T-cell (primary cell): ENCODE data around the gene LRRC52. TPM values are rescaled to one million over a fixed set of nuclear protein-coding genes. Genes with fewer than 3 reads are reported as not detected.

Experiments
- ATAC-seq, 4 experiments: fragments of 200-7000 bp in 3 of 4; fragments of 150-1000 bp in 1 of 4; cut with Tn5 transposase; replicated peaks in 1 of 4; 1 replicate in 3 of 4; 2 replicates in 1 of 4; pipeline ENCODE4 v1.10.0; 2021; ENCODE audit warnings: moderate library complexity in 3 of 4, mild to moderate bottlenecking in 2 of 4, moderate number of reproducible peaks in 1 of 4
- CTCF ChIA-PET, 2 donors: fragments of 300-600 bp; sonication (Branson Sonifier 250); formaldehyde crosslinking; loops; one replicate each; lab custom pipeline; 2022; ENCODE audit warnings: antibody characterized with exemption in 2 of 2; lab: Charles Lee
- POLR2A ChIA-PET, 2 donors: fragments of 300-600 bp; sonication (Branson Sonifier 250); formaldehyde crosslinking; loops; one replicate each; lab custom pipeline; 2022; ENCODE audit warnings: antibody characterized with exemption in 2 of 2; lab: Charles Lee
- DNase-seq, 35 experiments: peaks; one replicate each; pipeline versions ENCODE4 v3.0.0 to v3.0.0-alpha.2; 2013 to 2023
- H3K27ac ChIP-seq: one replicate; pipeline ENCODE4 v1.5.1; 2013; ENCODE audit warnings: low read length
- H3K27me3 ChIP-seq, 2 experiments: replicated peaks in 1 of 2; 1 replicate in 1 of 2; 2 replicates in 1 of 2; pipeline versions ENCODE4 v1.6.1 to v1.7.0; 2013; ENCODE audit warnings: low read length in 1 of 2, mixed read lengths in 1 of 2; ENCODE audit not compliant: control insufficient read depth in 2 of 2, insufficient read depth in 2 of 2; ENCODE audit errors: extremely low read depth in 1 of 2
- H3K36me3 ChIP-seq, 2 donors: 1 replicate in 1 of 2; 2 replicates in 1 of 2; pipeline versions ENCODE4 v1.6.1 to v1.7.0; 2013; ENCODE audit warnings: low read length in 1 of 2; ENCODE audit not compliant: control insufficient read depth in 2 of 2, insufficient read depth in 1 of 2; ENCODE audit errors: extremely low read depth in 1 of 2
- H3K4me1 ChIP-seq, 2 experiments: 1 replicate in 1 of 2; 2 replicates in 1 of 2; pipeline versions ENCODE4 v1.6.1 to v1.7.0; 2013; ENCODE audit warnings: low read length in 2 of 2, mixed read lengths in 1 of 2; ENCODE audit not compliant: insufficient read depth in 2 of 2, control insufficient read depth in 1 of 2; ENCODE audit errors: extremely low read depth in 1 of 2
- H3K4me3 ChIP-seq, 2 donors: 1 replicate in 1 of 2; 2 replicates in 1 of 2; pipeline versions ENCODE4 v1.5.1 to v1.7.0; 2013; ENCODE audit warnings: mild to moderate bottlenecking in 2 of 2, low read length in 1 of 2, moderate library complexity in 1 of 2; ENCODE audit not compliant: control insufficient read depth in 1 of 2; ENCODE audit errors: extremely low read depth in 1 of 2
- H3K9me3 ChIP-seq: 2 replicates; pipeline ENCODE4 v1.7.0; 2013
- H3K27ac Mint-ChIP-seq, 2 donors: one replicate each; pipeline ENCODE4 v1.8.0; 2020 to 2021; ENCODE audit warnings: mild to moderate bottlenecking in 2 of 2, mixed read lengths in 2 of 2
- H3K27me3 Mint-ChIP-seq, 2 donors: one replicate each; pipeline ENCODE4 v1.8.0; 2021 to 2022; ENCODE audit warnings: mixed read lengths in 2 of 2
- H3K36me3 Mint-ChIP-seq: one replicate; pipeline ENCODE4 v1.8.0; 2021; ENCODE audit warnings: mixed read lengths
- H3K4me1 Mint-ChIP-seq, 3 donors: one replicate each; pipeline ENCODE4 v1.8.0; 2020 to 2022; ENCODE audit warnings: mixed read lengths in 3 of 3, mild to moderate bottlenecking in 1 of 3
- H3K4me3 Mint-ChIP-seq, 3 donors: one replicate each; pipeline ENCODE4 v1.8.0; 2020 to 2022; ENCODE audit warnings: mild to moderate bottlenecking in 3 of 3, mixed read lengths in 3 of 3, moderate library complexity in 3 of 3
- H3K9me3 Mint-ChIP-seq, 3 donors: one replicate each; pipeline ENCODE4 v1.8.0; 2020 to 2022; ENCODE audit warnings: mixed read lengths in 3 of 3
- WGBS: methylation state at CpG from one replicate; pipeline ENCODE4 v1.1.5; 2013; ENCODE audit warnings: missing lambda C conversion rate; ENCODE audit not compliant: insufficient coverage; 5-methylcytosine and 5-hydroxymethylcytosine counted together
- total RNA-seq, 35 experiments: library from RNA in 6 of 35; stranded (reverse) in 6 of 35; fragments of 120-200 nt in 1 of 35; gene quantifications; one replicate each; pipeline versions ENCODE4 v1.2.1 to v1.2.4 and lab custom pipeline; 2013 to 2026

Gene LRRC52
- total RNA-seq, 5 donors from 2014 or later (not counting 1 experiment from before 2014, with no cell fraction given) = not detected

DNA sequence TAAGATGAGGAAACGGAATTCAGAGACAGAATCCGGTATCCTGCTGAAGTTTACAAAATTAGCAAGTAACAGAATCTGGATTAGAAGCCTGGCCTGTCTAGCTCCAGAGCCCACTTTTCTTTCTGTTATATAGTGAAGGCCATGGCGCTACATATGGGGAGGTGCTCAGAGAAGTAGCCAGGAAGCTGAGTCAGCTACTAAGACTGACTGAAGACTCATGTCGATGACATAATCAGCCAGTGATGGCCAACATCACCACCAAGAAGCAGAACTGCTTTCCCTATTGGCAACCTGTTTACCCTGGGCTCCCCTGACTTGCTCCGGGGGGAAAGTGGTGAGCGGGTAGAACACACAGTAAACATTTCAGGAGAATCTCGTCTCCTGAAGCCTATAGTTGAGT is 18.8 kb downstream of the LRRC52 start:
- WGBS = 70% methylated on average over 3 of the region's 7 CpGs
- Histone ChIP-seq H3K27me3 (peaks cover 8 to 33% of the 10 kb centered on the region in 2 experiments), H3K4me3 (no peak overlapping the region), H3K9me3 (no peaks in the 10 kb centered on the region), H3K36me3 (no peaks in the 10 kb centered on the region), H3K4me1 (no peaks in the 10 kb centered on the region), H3K27ac (no peak overlapping the region)
- CTCF ChIA-PET = no interaction called here
- no peaks in the 10 kb centered on the region for H3K36me3 Mint-ChIP-seq
- no peak overlapping the region for H3K4me3 Mint-ChIP-seq
- POLR2A ChIA-PET = no interaction called here
- no peaks in the 10 kb centered on the region for H3K4me1 Mint-ChIP-seq
- no peak for DNase-seq
- H3K27ac Mint-ChIP-seq = no peak overlapping the region
- H3K27me3 Mint-ChIP-seq = peaks cover 37% of the 10 kb centered on the region in 2 donors
- H3K9me3 Mint-ChIP-seq = no peaks in the 10 kb centered on the region
- no peak for ATAC-seq

DNA sequence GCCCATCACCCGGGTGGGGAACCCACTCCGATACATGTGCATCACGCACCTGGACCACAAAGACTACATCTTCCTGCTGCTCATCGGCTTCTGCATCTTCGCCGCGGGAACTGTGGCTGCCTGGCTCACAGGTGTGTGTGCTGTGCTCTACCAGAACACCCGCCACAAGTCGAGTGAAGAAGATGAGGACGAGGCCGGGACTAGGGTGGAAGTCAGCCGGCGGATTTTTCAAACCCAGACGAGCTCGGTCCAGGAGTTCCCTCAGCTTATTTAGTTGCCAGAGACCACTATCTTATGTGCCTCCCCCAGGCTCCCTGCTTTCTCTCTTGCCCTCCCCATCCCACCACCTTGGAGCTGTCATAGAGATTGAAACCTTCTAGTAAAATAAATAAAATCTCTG is 19.8 kb downstream of the LRRC52 start:
- H3K9me3 ChIP-seq = no peaks in the 10 kb centered on the region
- Mint-ChIP-seq H3K4me3 (no peak overlapping the region), H3K27me3 (peaks cover 34 to 37% of the 10 kb centered on the region in 2 donors), H3K27ac (no peak overlapping the region), H3K9me3 (no peaks in the 10 kb centered on the region), H3K4me1 (no peaks in the 10 kb centered on the region), H3K36me3 (no peaks in the 10 kb centered on the region)
- no peak for DNase-seq
- no peak overlapping the region for H3K4me3 ChIP-seq
- CTCF ChIA-PET = no interaction called here
- POLR2A ChIA-PET = no interaction called here
- H3K27ac ChIP-seq = no peak overlapping the region
- no peak for ATAC-seq
- 94% methylated on average over 9 of the region's 15 CpGs for WGBS
- H3K4me1 ChIP-seq = no peaks in the 10 kb centered on the region
- H3K27me3 ChIP-seq = peaks cover 8 to 30% of the 10 kb centered on the region in 2 experiments
- no peaks in the 10 kb centered on the region for H3K36me3 ChIP-seq

DNA sequence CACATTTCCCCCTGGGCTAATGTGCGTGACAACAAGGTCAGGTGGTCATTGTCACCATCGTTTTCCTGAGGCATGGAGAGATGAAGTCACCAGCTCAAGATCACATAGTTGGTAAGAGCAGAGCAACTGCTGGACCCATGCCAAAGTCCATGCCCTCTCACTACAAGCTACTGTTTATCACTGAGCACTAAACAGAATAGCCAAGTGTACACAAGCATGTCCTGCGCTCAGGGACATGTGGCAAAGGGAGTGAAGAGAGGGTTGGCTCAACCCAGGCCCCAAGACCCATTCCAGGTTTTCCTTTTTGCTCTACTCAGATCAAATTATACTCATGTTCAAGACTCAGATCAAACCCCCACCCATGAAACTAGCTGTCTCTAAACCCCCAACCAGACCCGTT is 20.8 kb downstream of the LRRC52 start:
- Histone ChIP-seq H3K4me1 (no peaks in the 10 kb centered on the region), H3K36me3 (no peaks in the 10 kb centered on the region), H3K4me3 (no peak overlapping the region), H3K27me3 (peaks cover 8 to 30% of the 10 kb centered on the region in 2 experiments), H3K27ac (no peak overlapping the region), H3K9me3 (no peaks in the 10 kb centered on the region)
- ATAC-seq = no peak
- H3K4me3 Mint-ChIP-seq = no peak overlapping the region
- no peak overlapping the region for H3K27ac Mint-ChIP-seq
- 69% methylated on average over 4 of the region's 4 CpGs for WGBS
- no peaks in the 10 kb centered on the region for H3K4me1 Mint-ChIP-seq
- H3K27me3 Mint-ChIP-seq = peaks cover 37 to 39% of the 10 kb centered on the region in 2 donors
- H3K9me3 Mint-ChIP-seq = no peaks in the 10 kb centered on the region
- H3K36me3 Mint-ChIP-seq = no peaks in the 10 kb centered on the region
- CTCF ChIA-PET = no interaction called here
- no peak for DNase-seq
- POLR2A ChIA-PET = no interaction called here

DNA sequence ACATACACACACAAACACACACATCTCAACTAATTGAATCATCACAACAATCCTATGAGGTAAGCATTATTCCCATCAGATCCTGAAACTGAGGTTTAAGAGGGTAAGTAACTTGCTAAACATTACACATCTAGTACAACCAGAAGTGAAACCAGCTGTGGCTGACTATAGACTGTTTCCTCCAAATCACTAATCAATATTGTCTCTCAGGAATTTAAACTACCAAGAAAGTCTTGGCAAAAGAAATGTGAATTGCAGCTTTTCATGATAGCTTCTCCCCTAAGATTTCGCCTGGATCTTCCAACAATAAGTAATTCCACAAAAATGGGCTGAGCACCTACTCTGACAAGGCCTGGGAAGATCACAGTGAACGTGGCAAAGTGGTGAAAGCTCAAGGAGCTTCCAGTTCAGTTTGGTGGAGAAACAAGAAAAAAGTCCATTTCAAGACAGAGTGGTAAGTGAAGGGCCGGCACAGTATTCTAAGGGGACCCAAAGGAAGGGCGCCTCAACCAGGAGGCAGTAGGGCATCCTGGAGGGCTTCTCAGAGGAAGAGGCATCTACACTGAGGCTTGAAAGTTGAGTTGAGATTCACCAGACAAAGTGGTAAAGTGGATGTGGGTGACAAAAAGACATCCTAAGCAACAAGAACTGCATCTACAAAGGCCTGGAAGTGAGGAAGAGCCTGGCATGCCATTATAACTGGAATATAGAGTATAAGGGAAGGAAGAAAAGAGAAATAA is 22.1 kb downstream of the LRRC52 start:
- H3K27me3 ChIP-seq = peaks cover 5 to 26% of the 10 kb centered on the region in 2 experiments
- 89% methylated on average over 2 of the region's 4 CpGs for WGBS
- no peak for DNase-seq
- H3K36me3 ChIP-seq = no peaks in the 10 kb centered on the region
- ChIA-PET POLR2A (no interaction called here), CTCF (no interaction called here)
- Mint-ChIP-seq H3K4me1 (no peaks in the 10 kb centered on the region), H3K36me3 (no peaks in the 10 kb centered on the region), H3K4me3 (no peak overlapping the region), H3K27me3 (peaks cover 40 to 42% of the 10 kb centered on the region in 2 donors), H3K27ac (no peak overlapping the region), H3K9me3 (no peaks in the 10 kb centered on the region)
- no peaks in the 10 kb centered on the region for H3K4me1 ChIP-seq
- no peak for ATAC-seq
- H3K27ac ChIP-seq = no peak overlapping the region
- no peaks in the 10 kb centered on the region for H3K9me3 ChIP-seq
- no peak overlapping the region for H3K4me3 ChIP-seq

- CTCF ChIA-PET = interaction anchor here in 1 of 2 donors (0.8 kb wide), 1 partner anchor 180 kb away, joined by 3 read pairs; no protein-coding TSS in a partner anchor
- H3K9me3 Mint-ChIP-seq = no peaks in the 10 kb centered on the region
- DNase-seq = no peak
- Histone ChIP-seq H3K9me3 (no peaks in the 10 kb centered on the region), H3K4me1 (no peaks in the 10 kb centered on the region), H3K4me3 (no peak overlapping the region), H3K36me3 (no peaks in the 10 kb centered on the region), H3K27me3 (peaks cover 2 to 6% of the 10 kb centered on the region in 2 experiments), H3K27ac (no peak overlapping the region)
- no peaks in the 10 kb centered on the region for H3K36me3 Mint-ChIP-seq
- POLR2A ChIA-PET = no interaction called here
- no peak overlapping the region for H3K27ac Mint-ChIP-seq
- peaks cover 29 to 34% of the 10 kb centered on the region in 2 donors for H3K27me3 Mint-ChIP-seq
- H3K4me1 Mint-ChIP-seq = no peaks in the 10 kb centered on the region
- WGBS = 7% methylated on average over 2 of the region's 3 CpGs
- H3K4me3 Mint-ChIP-seq = no peak overlapping the region
- no peak for ATAC-seq
Observed at GRCh38 chr1:165570078-165570477, 26.3 kb downstream of the LRRC52 start.

DNA sequence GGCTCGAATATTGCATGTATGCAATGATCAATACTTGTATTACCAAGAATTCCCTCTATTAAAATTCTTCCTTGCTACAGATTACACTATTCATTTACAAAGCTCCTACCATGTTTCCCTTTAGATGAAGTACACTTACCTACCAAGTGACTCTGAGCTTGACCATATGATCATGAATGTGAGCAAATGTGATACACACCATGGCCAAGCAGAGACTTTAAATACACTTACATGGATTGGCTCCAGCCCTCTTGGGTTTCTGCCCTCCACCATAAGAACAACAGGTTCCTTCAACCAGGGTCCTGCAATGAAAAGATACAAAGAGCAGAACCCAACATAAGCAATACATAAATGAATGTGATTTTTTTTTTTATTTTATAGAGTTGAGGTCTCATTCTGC is 30.0 kb downstream of the LRRC52 start:
- Histone ChIP-seq H3K4me3 (no peak overlapping the region), H3K4me1 (no peaks in the 10 kb centered on the region), H3K36me3 (no peaks in the 10 kb centered on the region), H3K9me3 (no peaks in the 10 kb centered on the region), H3K27me3 (peaks cover 5 to 8% of the 10 kb centered on the region in 2 experiments), H3K27ac (no peak overlapping the region)
- ATAC-seq (no peak), DNase-seq (no peak)
- peaks cover 20 to 29% of the 10 kb centered on the region in 2 donors for H3K27me3 Mint-ChIP-seq
- H3K9me3 Mint-ChIP-seq = no peaks in the 10 kb centered on the region
- ChIA-PET POLR2A (no interaction called here), CTCF (no interaction called here)
- H3K27ac Mint-ChIP-seq = no peak overlapping the region
- H3K36me3 Mint-ChIP-seq = no peaks in the 10 kb centered on the region
- H3K4me3 Mint-ChIP-seq = no peak overlapping the region
- H3K4me1 Mint-ChIP-seq = no peaks in the 10 kb centered on the region
- WGBS = 67% methylated on average over 1 of the region's 1 CpG
